IMR-90 (cell line): ENCODE data around the gene SPESP1.
"Not testable (repeated sequence)": the region's sequence is repeated elsewhere in the genome, so short reads cannot be mapped to it uniquely, and the experiment has no call there.

Experiments used
- MAFK ChIP-seq: IDR thresholded peaks from 2 replicates; pipeline ENCODE4 v1.6.1; 2012; ENCODE audit warnings: low read depth, low read length, improper control_type of control experiment
- RAD21 ChIP-seq: IDR thresholded peaks from 2 replicates; pipeline ENCODE4 v1.6.1; 2012; ENCODE audit warnings: low read length, improper control_type of control experiment
- TF ChIP-seq, protein P1 (sequence below): conservative IDR thresholded peaks from 2 replicates; pipeline ENCODE4 v1.5.1; 2012; ENCODE audit warnings: mild to moderate bottlenecking, low read depth, low read length, improper control_type of control experiment
- TF ChIP-seq, protein P2 (sequence below): fragments of 150-350 bp; IDR thresholded peaks from 2 replicates; pipeline ENCODE4 v1.6.1; 2017; ENCODE audit warnings: mild to moderate bottlenecking, antibody characterized with exemption, low read length, low read depth

DNA sequence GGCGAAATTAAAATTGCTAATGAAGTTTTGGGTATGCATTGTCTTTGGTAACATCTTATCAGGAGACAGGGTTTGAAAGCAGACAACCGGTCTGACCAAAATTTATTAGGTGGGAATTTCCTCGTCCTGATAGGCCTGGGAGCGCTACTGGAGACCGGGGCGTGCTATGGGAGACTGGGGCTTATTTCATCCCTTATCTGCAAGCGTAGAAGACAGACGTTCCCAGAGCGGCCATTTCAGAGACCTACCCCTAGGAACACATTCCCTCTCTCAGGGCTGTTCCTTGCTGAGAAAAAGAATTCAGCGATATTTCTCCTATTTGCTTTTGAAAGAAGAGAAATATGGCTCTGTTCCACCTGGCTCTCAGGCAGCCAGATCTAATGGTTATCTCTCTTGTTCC lies 47.1 kb downstream of the SPESP1 start:
- TF ChIP-seq, protein P1, sequence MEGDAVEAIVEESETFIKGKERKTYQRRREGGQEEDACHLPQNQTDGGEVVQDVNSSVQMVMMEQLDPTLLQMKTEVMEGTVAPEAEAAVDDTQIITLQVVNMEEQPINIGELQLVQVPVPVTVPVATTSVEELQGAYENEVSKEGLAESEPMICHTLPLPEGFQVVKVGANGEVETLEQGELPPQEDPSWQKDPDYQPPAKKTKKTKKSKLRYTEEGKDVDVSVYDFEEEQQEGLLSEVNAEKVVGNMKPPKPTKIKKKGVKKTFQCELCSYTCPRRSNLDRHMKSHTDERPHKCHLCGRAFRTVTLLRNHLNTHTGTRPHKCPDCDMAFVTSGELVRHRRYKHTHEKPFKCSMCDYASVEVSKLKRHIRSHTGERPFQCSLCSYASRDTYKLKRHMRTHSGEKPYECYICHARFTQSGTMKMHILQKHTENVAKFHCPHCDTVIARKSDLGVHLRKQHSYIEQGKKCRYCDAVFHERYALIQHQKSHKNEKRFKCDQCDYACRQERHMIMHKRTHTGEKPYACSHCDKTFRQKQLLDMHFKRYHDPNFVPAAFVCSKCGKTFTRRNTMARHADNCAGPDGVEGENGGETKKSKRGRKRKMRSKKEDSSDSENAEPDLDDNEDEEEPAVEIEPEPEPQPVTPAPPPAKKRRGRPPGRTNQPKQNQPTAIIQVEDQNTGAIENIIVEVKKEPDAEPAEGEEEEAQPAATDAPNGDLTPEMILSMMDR, result not testable (repeated sequence)
- TF ChIP-seq MAFK, RAD21: not testable (repeated sequence)
- TF ChIP-seq, protein P2, sequence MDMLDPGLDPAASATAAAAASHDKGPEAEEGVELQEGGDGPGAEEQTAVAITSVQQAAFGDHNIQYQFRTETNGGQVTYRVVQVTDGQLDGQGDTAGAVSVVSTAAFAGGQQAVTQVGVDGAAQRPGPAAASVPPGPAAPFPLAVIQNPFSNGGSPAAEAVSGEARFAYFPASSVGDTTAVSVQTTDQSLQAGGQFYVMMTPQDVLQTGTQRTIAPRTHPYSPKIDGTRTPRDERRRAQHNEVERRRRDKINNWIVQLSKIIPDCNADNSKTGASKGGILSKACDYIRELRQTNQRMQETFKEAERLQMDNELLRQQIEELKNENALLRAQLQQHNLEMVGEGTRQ, result not testable (repeated sequence)
